Endothelial cell (in vitro differentiated cells): Measurements from ENCODE around the gene DNAJC6. TPM values are rescaled to one million over a fixed set of nuclear protein-coding genes. Genes with fewer than 3 reads are reported as not detected.

Experiments
- DNase-seq: peaks from one replicate; pipeline ENCODE4 v3.0.0; 2021; ENCODE audit warnings: low spot score
- H3K27ac Mint-ChIP-seq: one replicate; pipeline ENCODE4 v1.8.0; 2021; ENCODE audit warnings: mixed read lengths, inconsistent platforms; ENCODE audit not compliant: unreplicated experiment
- H3K27me3 Mint-ChIP-seq: one replicate; pipeline ENCODE4 v1.8.0; 2021; ENCODE audit warnings: mild to moderate bottlenecking, moderate library complexity, mixed read lengths, inconsistent platforms; ENCODE audit not compliant: unreplicated experiment
- H3K36me3 Mint-ChIP-seq: one replicate; pipeline ENCODE4 v1.8.0; 2021; ENCODE audit warnings: mild to moderate bottlenecking, low read depth, mixed read lengths, inconsistent platforms; ENCODE audit not compliant: unreplicated experiment
- H3K4me1 Mint-ChIP-seq: one replicate; pipeline ENCODE4 v1.8.0; 2021; ENCODE audit warnings: mild to moderate bottlenecking, mixed read lengths, inconsistent platforms; ENCODE audit not compliant: unreplicated experiment
- H3K4me3 Mint-ChIP-seq: one replicate; pipeline ENCODE4 v1.8.0; 2021; ENCODE audit warnings: mild to moderate bottlenecking, mixed read lengths, inconsistent platforms; ENCODE audit not compliant: unreplicated experiment
- H3K9me3 Mint-ChIP-seq: one replicate; pipeline ENCODE4 v1.8.0; 2021; ENCODE audit warnings: mixed read lengths, inconsistent platforms; ENCODE audit not compliant: unreplicated experiment
- CTCF ChIP-seq: fragments of 200-600 bp; sonication (generic); IDR thresholded peaks from one replicate; pipeline ENCODE4 v1.5.0; 2021; ENCODE audit warnings: antibody characterized with exemption; ENCODE audit not compliant: unreplicated experiment
- total RNA-seq: library from RNA; stranded (reverse); fragmentation: NEBNext Ultra II Directional; extraction: Animal tissue kit (Norgen Biotek cat#: 25700); gene quantifications from one replicate; pipeline ENCODE4 v1.2.1, GENCODE V29; 2021; ENCODE audit not compliant: unreplicated experiment

The DNAJC6 gene
- total RNA-seq, 1 donor from 2014 or later = 3.5 TPM

DNA sequence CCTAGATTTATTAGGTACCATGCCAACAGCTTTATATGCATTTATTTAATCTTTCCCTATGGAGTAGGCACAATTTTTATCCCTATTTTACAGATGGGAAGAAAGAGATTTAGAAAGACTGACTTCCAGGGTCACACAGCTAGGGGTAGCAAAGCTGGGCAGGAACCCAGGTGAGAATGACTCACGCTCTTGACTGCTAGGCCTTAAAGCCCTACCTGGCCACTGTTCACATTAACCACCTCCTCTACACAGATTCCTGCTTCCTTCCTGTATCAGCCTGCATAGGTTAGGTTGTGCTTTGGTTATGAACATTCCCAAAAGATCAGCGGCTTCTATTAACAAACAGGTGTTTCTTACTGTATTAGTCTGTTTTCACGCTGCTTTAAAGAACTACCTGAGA lies 53.2 kb downstream of the DNAJC6 start:
- H3K27me3 Mint-ChIP-seq = no peaks in the 10 kb centered on the region
- no peaks in the 10 kb centered on the region for H3K36me3 Mint-ChIP-seq
- H3K4me3 Mint-ChIP-seq = no peak overlapping the region
- TF ChIP-seq CTCF = no peak
- H3K27ac Mint-ChIP-seq = no peak overlapping the region
- H3K4me1 Mint-ChIP-seq = no peaks in the 10 kb centered on the region
- H3K9me3 Mint-ChIP-seq = no peaks in the 10 kb centered on the region
- no peak for DNase-seq

GRCh38 chr1:65363484-65363883 lies 54.1 kb downstream of the DNAJC6 start:
- Mint-ChIP-seq H3K4me1 (no peaks in the 10 kb centered on the region), H3K36me3 (no peaks in the 10 kb centered on the region), H3K27me3 (no peaks in the 10 kb centered on the region), H3K27ac (no peak overlapping the region), H3K4me3 (no peak overlapping the region), H3K9me3 (no peaks in the 10 kb centered on the region)
- TF ChIP-seq CTCF = no peak
- DNase-seq = no peak

GRCh38 chr1:65368403-65368802 lies 59.1 kb downstream of the DNAJC6 start:
- H3K4me1 Mint-ChIP-seq = no peaks in the 10 kb centered on the region
- H3K27ac Mint-ChIP-seq = no peak overlapping the region
- no peak for DNase-seq
- TF ChIP-seq CTCF = no peak
- no peaks in the 10 kb centered on the region for H3K9me3 Mint-ChIP-seq
- H3K36me3 Mint-ChIP-seq = no peaks in the 10 kb centered on the region
- no peaks in the 10 kb centered on the region for H3K27me3 Mint-ChIP-seq
- H3K4me3 Mint-ChIP-seq = no peak overlapping the region

DNA sequence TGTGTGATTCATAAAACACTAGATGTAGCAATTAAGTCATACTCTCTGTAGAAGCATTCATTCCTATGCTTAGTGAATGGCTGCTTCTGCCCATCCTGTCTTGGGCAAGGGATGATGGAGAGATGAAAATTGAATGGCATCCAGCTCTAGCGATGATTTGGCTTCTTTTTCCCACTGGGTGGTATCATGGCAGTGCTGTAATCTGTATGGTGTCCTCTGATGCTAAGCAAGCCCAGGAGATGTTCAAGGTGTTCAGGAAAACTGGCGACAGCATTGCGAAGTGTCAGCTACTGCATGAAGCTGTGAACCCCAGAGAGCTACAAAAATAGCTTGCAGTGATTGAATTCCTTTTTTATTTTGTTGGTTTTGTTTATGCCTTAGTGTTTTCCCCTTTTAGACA lies 62.2 kb downstream of the DNAJC6 start:
- H3K27ac Mint-ChIP-seq = no peak overlapping the region
- DNase-seq = no peak
- H3K9me3 Mint-ChIP-seq = no peaks in the 10 kb centered on the region
- no peak overlapping the region for H3K4me3 Mint-ChIP-seq
- TF ChIP-seq CTCF = no peak
- no peaks in the 10 kb centered on the region for H3K27me3 Mint-ChIP-seq
- no peaks in the 10 kb centered on the region for H3K36me3 Mint-ChIP-seq
- no peaks in the 10 kb centered on the region for H3K4me1 Mint-ChIP-seq

- no peaks in the 10 kb centered on the region for H3K27me3 Mint-ChIP-seq
- no peaks in the 10 kb centered on the region for H3K4me1 Mint-ChIP-seq
- no peaks in the 10 kb centered on the region for H3K36me3 Mint-ChIP-seq
- TF ChIP-seq CTCF = no peak
- H3K9me3 Mint-ChIP-seq = no peaks in the 10 kb centered on the region
- H3K27ac Mint-ChIP-seq = no peak overlapping the region
- DNase-seq = no peak
- no peak overlapping the region for H3K4me3 Mint-ChIP-seq
These were observed 63.2 kb downstream of the DNAJC6 start for GRCh38 chr1:65372557-65372956.
